ENCODE data around the gene BEX4. TPM values are rescaled to one million over a fixed set of nuclear protein-coding genes. Genes with fewer than 3 reads are reported as not detected.
A peak's percentile ranks its signal among the peaks of the same experiment; 100 is the strongest.

BEX4 gene
- total and polyA plus RNA-seq, 9 of the 15 experiments (the other 6 are each of a cell fraction or from before 2014, with no cell fraction given) = 74.6 to 399 (median 154) TPM

GRCh38 chrX:103250977-103251376 is 36.1 kb downstream of the BEX4 start:
- H3K36me3 ChIP-seq (ENCODE audit: control insufficient read depth, insufficient read depth, low read length) = peaks cover 13% of the 10 kb centered on the region; the same call in 2 of the 3 replicates
- peak; percentile 67 for FAIRE-seq
- no TSS peak for BruUV-seq (replicated peaks)
- H3K4me1 ChIP-seq (replicated peaks in 1 of 2; ENCODE audit: control insufficient read depth in 2 of 2, insufficient read depth in 2 of 2, low read length in 2 of 2) = peaks cover 6 to 40% of the 10 kb centered on the region in 2 experiments; a peak in 4 of 5 replicates
- 1% methylated on average over 5 of the region's 5 CpGs for WGBS (ENCODE audit: insufficient coverage, low coverage, missing lambda C conversion rate)
- H4K20me1 ChIP-seq (replicated peaks; ENCODE audit: control insufficient read depth, insufficient read depth, low read length) = no peaks in the 10 kb centered on the region
- peak overlapping the region; percentile 47; the same call in 1 of the 2 replicates for H2AFZ ChIP-seq (ENCODE audit: low read depth, low read length)
- intact Hi-C loops (cut with micrococcal nuclease) (loop anchor here (2.0 to 5.0 kb wide), 2 partner anchors 214 to 299 kb away; no protein-coding TSS in a partner anchor), in situ Hi-C loops (cut with MboI) (no loop called here)
- no peak overlapping the region for H3K4me3 ChIP-seq
- H3K4me2 ChIP-seq (ENCODE audit: insufficient read depth, low read length) = peak overlapping the region; percentile 29; the same call in 1 of the 2 replicates
- H3K9me1 ChIP-seq (ENCODE audit: control insufficient read depth, insufficient read depth, low read length) = no peaks in the 10 kb centered on the region
- 0 out of 4 replicates have a peak overlapping the region, but pooled peaks of 1 of the 2 experiments have one; percentile 7 for H3K9ac ChIP-seq (ENCODE audit: insufficient read depth in 1 of 2, low read depth in 2 of 2, low read length in 2 of 2)
- ATAC-seq = peak; percentile 66
- peak; percentile 9 to 79 (median 35) for DNase-seq (ENCODE audit: extremely low read depth in 1 of 4, low spot score in 3 of 4)
- POLR2A ChIA-PET = interaction anchor here (1.2 kb wide), 1 partner anchor 9 kb away, joined by 4 read pairs; no protein-coding TSS in a partner anchor
- CTCF ChIA-PET (ENCODE audit: low intra/inter-chr PET ratio) = interaction anchor here (0.6 kb wide), 1 partner anchor 20 kb away, joined by 3 read pairs; no protein-coding TSS in a partner anchor
- no peaks in the 10 kb centered on the region for H3K9me3 ChIP-seq (replicated peaks; ENCODE audit: control insufficient read depth, insufficient read depth, low read depth, low read length)
- peak overlapping the region; percentile 45 for H3K27ac ChIP-seq (ENCODE audit: extremely low read depth, low read depth, low read length)
- H3K79me2 ChIP-seq (ENCODE audit: control insufficient read depth, insufficient read depth, low read length) = peaks cover 30% of the 10 kb centered on the region
- no peaks in the 10 kb centered on the region for H3K27me3 ChIP-seq (ENCODE audit: control insufficient read depth in 2 of 2, insufficient read depth in 2 of 2, low read length in 2 of 2)
- no peak for TF ChIP-seq NFXL1 (CRISPR knock-in tag; IDR thresholded peaks at IDR 0.05)
- no peak for TF ChIP-seq FOXO4 (CRISPR knock-in tag; IDR thresholded peaks at IDR 0.05)
- no peak for TF ChIP-seq EZH2 (IDR thresholded peaks at IDR 0.05; ENCODE audit: borderline replicate concordance, low read depth, low read length)
- TF ChIP-seq ARID1B (IDR thresholded peaks at IDR 0.05) = peak; percentile 74
- no peak for TF ChIP-seq POLR2H (tag; IDR thresholded peaks at IDR 0.05; ENCODE audit: low read depth)
- TF ChIP-seq KDM1A (IDR thresholded peaks at IDR 0.05) = no peak
- no peak for TF ChIP-seq HNRNPL (IDR thresholded peaks at IDR 0.05; ENCODE audit: low read depth, low read length)
- TF ChIP-seq SUPT5H (IDR thresholded peaks at IDR 0.05) = no peak
- TF ChIP-seq, protein P1, sequence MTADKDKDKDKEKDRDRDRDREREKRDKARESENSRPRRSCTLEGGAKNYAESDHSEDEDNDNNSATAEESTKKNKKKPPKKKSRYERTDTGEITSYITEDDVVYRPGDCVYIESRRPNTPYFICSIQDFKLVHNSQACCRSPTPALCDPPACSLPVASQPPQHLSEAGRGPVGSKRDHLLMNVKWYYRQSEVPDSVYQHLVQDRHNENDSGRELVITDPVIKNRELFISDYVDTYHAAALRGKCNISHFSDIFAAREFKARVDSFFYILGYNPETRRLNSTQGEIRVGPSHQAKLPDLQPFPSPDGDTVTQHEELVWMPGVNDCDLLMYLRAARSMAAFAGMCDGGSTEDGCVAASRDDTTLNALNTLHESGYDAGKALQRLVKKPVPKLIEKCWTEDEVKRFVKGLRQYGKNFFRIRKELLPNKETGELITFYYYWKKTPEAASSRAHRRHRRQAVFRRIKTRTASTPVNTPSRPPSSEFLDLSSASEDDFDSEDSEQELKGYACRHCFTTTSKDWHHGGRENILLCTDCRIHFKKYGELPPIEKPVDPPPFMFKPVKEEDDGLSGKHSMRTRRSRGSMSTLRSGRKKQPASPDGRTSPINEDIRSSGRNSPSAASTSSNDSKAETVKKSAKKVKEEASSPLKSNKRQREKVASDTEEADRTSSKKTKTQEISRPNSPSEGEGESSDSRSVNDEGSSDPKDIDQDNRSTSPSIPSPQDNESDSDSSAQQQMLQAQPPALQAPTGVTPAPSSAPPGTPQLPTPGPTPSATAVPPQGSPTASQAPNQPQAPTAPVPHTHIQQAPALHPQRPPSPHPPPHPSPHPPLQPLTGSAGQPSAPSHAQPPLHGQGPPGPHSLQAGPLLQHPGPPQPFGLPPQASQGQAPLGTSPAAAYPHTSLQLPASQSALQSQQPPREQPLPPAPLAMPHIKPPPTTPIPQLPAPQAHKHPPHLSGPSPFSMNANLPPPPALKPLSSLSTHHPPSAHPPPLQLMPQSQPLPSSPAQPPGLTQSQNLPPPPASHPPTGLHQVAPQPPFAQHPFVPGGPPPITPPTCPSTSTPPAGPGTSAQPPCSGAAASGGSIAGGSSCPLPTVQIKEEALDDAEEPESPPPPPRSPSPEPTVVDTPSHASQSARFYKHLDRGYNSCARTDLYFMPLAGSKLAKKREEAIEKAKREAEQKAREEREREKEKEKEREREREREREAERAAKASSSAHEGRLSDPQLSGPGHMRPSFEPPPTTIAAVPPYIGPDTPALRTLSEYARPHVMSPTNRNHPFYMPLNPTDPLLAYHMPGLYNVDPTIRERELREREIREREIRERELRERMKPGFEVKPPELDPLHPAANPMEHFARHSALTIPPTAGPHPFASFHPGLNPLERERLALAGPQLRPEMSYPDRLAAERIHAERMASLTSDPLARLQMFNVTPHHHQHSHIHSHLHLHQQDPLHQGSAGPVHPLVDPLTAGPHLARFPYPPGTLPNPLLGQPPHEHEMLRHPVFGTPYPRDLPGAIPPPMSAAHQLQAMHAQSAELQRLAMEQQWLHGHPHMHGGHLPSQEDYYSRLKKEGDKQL (CRISPR knock-in tag; IDR thresholded peaks at IDR 0.05; ENCODE audit: borderline replicate concordance) = no peak
- peak; percentile 74; the same call in 1 of the 2 replicates for TF ChIP-seq ATF3 (IDR thresholded peaks at IDR 0.05)
- no peak for TF ChIP-seq ATF3 (CRISPR knock-in tag; conservative IDR thresholded peaks at IDR 0.05)
- no peak for TF ChIP-seq ZNF384 (IDR thresholded peaks at IDR 0.05; ENCODE audit: low read depth, low read length)
- TF ChIP-seq U2AF1 (optimal IDR thresholded peaks at IDR 0.05; ENCODE audit: low read depth, low read length) = no peak
- TF ChIP-seq POLR2AphosphoS5 (IDR thresholded peaks at IDR 0.05; ENCODE audit: control insufficient read depth, insufficient read depth, low read depth, low read length) = 0 out of 2 replicates have a peak, but pooled peaks have one; percentile 29
- no peak for TF ChIP-seq DACH1 (IDR thresholded peaks at IDR 0.05; ENCODE audit: partially characterized antibody)
- peak; percentile 45; the same call in 1 of the 2 replicates for TF ChIP-seq MECOM (CRISPR knock-in tag; IDR thresholded peaks at IDR 0.05)

All from K562 (cell line).